GM18517 (cell line): ENCODE data around the gene ELP6.
A peak's percentile ranks its signal among the peaks of the same experiment; 100 is the strongest.

Experiments
- ATAC-seq: cut with Tn5 transposase; IDR thresholded peaks from one replicate; pipeline ENCODE4 v1.9.1; 2021; ENCODE audit warnings: mild to moderate bottlenecking, moderate library complexity; ENCODE audit not compliant: unreplicated experiment

ELP6 gene, protein sequence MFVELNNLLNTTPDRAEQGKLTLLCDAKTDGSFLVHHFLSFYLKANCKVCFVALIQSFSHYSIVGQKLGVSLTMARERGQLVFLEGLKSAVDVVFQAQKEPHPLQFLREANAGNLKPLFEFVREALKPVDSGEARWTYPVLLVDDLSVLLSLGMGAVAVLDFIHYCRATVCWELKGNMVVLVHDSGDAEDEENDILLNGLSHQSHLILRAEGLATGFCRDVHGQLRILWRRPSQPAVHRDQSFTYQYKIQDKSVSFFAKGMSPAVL

DNA sequence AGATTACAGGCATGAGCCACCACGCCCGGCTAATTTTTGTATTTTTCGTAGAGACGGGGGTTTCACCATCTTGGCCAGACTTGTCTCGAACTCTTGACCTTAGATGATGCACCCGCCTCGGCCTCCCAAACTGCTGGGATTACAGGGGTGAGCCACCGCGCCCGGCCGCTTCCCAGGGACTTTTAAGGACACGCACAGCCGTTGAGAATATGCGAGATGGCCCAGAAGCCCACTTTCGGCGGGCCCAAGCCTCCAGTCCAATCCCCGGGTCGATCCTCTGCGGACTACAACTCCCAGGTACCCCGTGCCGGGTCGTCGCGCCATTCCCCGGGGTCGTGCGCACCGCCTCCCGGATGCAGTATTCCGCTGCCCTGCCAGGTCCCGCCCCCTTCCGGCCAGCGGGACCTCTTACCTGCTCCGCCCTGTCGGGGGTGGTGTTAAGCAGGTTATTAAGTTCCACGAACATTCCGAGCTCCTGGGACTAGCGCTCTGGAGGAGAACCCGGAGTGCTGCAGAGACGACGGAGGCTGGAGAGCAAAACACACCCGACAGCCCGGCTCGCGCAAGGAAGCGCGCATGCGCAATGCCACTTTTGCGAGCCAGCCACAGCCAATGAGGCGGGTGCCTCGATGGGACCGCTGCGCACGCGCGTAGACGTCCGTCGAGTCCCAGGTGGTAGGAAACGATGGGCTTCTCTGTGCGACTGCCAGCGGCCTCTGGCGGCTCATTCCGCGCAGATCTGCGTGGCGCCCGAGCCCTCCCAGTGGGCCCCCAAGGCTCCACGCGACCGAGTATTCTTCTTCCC, at the start of gene ELP6:
Gene ELP6 (minus strand): TSS at position 588 of the 805 bp plus-strand sequence. CDS start 122 bp downstream, at position 466.
- peak; percentile 85 for ATAC-seq

GRCh38 chr3:47556351-47556750, 42.8 kb upstream of the ELP6 start:
- no peak for ATAC-seq

DNA sequence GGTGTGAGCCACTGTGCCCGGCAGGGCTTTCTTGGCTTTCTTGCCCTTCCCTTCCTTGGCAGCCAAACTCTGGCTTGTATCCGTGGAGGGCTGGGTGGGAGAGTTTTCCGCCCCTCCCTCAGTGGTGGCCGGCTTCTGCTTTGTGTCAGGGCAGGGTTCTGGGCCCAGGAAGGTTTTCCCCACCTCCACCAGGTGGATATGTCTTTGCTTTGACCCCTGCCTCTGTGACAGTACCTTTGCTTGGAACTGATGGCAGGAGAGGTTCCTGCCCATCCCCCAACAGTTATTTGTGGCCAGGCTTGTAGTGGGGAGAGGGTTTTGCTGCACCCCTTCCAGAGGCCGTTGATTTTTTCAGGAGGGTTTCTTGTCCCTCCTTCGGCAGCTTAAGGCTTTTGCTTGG, 40.8 kb upstream of the ELP6 start:
- ATAC-seq: no peak

DNA sequence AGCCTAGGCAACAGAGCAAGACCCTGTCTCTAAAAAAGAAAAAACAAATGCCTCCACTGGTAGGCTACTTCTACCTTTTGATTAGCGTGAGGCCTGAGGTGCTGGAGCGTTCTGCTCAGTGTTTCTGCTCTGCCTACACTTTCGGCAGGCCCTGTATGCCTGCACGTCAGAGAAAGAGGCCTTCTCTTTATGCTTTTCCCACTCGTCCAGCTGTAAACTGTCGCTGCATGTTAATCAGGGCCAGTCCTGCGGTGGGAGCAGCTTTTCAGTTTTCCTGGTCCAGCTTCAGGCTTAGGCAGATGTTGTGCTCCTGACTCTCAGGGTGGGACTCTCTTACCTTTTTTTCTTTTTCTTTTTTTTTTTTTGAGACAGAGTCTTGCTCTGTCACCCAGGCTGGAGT, 39.9 kb upstream of the ELP6 start:
- no peak for ATAC-seq

DNA sequence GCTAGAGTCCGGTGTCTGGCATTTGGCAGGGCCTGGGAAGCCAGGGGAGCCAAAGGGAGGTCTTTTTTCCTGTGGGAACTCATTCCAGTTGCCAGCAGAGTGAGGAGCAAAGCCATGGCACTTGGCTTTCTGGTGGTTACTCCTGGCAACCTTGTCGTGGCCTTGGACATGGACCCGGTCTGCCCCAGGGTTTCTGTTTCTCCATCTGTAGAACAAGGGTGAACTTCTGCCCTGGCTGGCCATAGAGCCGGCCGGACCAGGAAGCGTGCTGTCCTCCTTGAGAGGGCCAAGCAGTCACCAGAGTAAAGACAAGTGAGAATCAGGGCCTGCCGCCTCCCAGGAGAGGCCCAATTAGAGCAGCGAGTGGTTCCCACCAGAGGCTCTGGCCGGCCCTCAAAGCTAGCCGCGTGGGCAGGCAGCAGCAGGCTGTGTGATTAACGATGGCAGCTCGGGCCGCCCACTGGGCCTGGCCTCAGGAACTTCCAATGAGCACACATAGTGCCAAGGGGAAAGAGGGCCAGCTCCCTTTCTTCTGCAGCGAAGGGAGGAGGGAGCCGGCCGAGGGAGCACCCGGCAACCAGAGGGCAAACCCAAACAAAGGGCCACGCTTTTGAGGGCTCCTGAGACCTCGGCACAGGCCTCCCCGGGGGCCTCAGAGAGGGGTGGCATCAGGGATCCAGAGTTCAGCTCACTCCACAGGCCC, 29.1 kb upstream of the ELP6 start:
- no peak for ATAC-seq

- ATAC-seq: no peak
Observed at GRCh38 chr3:47541583-47542108, 28.1 kb upstream of the ELP6 start.

DNA sequence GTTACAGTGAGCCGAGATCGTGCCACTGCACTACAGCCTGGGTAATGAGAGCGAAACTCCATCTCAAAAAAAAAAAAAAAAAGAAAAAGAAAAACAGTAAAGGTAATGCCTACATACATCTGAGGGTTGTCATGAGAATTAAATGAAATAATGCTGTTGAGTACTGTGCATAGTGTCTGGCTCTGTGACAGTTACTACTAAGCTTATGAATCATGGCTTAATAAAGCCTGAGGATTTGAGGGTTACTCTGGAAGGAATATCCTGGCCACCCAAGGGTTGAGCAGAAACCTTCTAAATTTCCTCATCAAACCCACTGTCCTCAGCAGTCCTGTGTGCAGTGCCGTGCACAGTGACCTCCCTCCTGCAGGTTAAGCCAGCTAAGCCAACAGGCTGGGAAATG, 26.8 kb upstream of the ELP6 start:
- no peak for ATAC-seq

DNA sequence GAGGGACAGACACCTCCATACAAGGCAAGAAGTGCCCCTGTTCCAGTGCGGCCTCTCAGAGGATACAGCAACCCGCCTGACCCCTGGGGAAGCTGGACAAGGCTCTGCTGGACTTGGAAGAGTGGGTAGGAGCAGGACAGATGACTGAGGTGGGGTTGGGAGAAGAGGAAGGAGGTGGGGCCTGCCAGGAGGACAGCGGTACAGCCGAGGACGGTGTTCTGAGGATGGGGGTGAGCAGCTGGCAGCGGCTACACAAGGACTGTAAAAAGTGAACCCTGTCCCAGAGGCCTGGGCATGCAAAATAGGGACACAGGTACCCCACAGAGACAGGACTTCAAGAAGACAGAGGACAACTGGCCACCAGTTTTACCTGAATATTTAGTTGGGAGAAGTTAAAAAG, 23.5 kb upstream of the ELP6 start:
- no peak for ATAC-seq

GRCh38 chr3:47536221-47536891, 22.8 kb upstream of the ELP6 start:
- no peak for ATAC-seq

DNA sequence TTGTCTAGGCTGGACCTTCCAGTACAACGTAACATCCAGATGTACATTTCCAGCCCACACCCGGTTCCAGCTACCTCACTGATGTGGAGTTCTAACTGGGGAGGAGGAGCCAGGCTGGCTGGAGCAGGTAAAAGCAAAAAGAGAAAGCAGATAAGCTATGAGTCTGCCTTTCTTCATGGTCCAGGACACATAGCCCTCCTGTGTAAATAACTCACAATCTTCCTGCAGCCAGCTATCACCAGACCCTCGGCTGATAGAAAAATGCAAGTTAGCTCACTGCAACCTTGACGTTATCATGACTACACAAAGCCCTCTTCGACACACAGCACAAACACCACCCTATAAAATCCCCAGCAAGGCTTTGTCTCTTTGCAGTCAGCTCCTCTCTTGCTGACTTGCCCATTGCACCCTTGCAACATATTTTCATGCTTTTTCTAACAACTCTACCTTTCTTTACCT, 20.5 kb upstream of the ELP6 start:
- no peak for ATAC-seq

- ATAC-seq: no peak
Observed at GRCh38 chr3:47533481-47533880, 20.0 kb upstream of the ELP6 start.

GRCh38 chr3:47527952-47528725, 14.6 kb upstream of the ELP6 start:
- ATAC-seq: no peak

DNA sequence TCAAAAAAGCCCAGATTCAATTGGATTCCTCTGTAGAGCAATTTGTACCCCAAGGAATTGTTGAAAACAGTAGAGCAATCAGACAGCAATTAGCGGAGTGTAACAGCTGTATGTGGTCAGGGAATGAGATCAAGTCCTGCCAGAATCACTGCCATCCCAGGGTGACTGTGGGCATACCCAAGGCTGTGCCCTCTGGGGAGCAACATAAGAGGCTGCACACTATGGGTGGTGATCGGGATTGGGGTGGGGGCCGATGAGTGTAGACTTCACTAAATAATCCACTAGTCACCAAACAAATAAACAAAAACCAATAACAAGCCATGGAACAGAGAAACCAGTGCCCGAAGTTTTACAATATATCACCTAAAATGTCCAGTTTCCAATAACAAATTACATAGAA, 12.1 kb upstream of the ELP6 start:
- no peak for ATAC-seq

DNA sequence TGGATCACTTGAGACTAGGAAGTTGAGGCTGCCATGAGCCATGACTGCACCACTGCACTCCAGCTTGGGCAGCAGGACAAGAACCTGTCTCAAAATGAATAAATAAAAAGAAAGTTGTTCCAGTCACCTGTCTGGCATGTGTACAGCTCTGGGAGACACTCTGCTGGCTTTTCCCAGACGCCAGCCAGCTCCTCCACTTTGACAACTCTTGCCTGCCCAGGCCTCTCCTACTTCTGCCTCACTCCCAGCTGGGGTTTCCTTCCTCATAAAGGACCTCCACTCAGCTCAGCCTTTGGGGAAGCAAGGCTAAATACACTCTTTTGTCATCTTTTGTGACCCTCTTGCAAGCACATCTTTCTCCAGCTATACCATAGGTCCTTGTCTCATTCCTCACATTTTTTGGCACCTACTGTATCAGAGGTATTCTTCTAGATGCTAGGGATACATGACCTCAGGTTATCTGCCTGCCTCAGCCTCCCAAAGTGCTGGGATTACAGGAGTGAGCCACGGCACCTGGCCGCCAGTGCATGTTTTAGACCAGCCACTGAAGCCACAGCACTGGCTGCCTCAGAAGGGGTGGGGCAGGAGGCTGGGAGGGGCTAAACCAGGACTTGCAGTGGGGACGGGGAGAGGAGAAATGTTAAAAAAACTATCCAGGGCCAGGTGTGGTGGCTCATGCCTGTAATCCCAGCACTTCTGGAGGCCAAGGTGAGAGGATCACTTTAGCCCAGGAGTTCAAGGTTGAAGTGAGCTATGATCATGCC, 10.0 kb upstream of the ELP6 start:
- no peak for ATAC-seq

DNA sequence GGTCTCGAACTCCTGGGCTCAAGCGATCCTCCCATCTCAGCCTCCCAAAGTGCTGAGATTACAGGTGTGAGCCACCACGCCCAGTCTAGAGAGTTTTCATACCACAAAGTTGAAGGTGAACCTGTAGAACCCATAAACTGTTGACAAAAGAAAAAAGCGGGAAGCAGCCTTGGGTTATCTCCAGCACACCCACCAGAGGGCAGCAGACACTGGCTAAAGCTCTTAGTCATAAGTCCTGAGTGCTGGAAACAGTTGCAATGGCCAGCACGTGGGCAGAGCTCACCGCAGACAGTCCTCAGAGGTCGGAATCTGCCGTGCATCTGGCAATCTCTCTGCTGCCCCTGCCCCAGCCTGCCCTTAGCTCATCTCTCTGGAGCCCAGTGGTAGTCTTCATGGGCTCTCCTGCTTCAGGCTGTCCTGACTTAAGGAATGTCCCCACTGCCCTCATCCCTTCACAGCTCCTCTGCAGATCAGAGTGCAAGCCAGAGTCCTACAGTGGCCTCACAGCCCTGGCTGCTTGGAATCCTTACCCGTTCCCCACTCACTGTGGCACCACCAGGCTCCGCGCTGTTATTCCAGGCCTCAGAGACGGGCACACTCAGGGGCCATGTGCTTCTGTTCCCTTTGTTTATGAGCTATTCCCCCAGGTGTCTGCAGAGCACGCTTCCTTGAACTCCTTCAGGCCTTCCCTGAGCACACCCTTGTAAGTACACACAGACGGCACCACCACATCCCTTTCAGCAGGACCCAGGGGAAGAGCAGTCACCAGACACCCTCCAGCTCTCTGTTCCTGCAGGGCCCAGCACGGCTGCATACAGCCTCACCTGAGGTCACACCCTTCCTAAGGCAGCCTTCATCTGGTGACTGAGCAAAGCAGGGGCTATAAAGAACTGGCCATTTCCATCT, 8.8 kb upstream of the ELP6 start:
- ATAC-seq: no peak

GRCh38 chr3:47520756-47521155, 7.2 kb upstream of the ELP6 start:
- ATAC-seq: no peak

GRCh38 chr3:47517937-47518336, 4.4 kb upstream of the ELP6 start:
- ATAC-seq: no peak

- no peak for ATAC-seq
Observed at GRCh38 chr3:47515864-47516319, 2.4 kb upstream of the ELP6 start.
